ENCODE measurements around the gene MAGI1.

MAGI1 gene

DNA sequence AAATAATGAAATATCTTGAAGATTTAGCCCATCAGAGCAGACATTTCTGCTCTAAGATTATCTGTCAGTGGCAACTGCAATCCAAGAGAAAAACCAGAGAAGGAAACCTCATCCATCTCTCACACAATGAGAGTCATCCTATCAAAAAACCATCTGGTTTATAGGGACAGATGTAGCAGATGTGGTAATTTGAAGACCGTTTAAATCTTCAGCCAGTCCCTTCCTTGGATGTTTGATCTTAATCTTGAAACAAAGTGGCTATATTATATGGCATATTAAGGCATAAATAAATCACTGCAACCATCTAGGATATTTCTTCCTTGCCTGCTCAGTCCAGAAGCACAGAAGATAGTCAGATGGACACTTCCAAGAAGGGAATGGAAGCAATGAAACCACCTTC is 305.3 kb downstream of the MAGI1 start:
- TF ChIP-seq GATA3 (IDR thresholded peaks at IDR 0.05; ENCODE audit: low read depth, low read length) (no peak), GATA2 (IDR thresholded peaks at IDR 0.05; ENCODE audit: low read depth, low read length) (no peak)

GRCh38 chr3:65732051-65732935 is 306.4 kb downstream of the MAGI1 start:
- TF ChIP-seq GATA3 (IDR thresholded peaks at IDR 0.05; ENCODE audit: low read depth, low read length): no peak

DNA sequence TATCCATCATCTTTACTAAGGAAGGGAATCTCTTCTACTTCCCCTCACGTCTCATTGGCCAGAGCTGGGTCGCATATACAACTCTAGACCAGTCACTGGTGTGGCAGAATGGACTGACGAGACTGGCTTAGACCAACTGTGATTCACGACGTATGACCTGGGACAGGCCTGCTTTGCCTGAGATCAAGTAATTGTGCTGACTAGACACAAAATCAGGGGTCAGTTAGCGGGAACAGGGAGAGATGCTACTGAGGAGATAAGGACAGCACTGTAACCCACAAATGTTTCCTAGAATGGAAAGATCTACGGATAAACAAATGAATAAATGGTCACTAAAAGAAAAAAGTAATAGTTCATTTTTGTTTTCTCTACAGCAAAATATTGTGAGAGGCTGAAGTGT is 308.3 kb downstream of the MAGI1 start:
- TF ChIP-seq GATA2 (IDR thresholded peaks at IDR 0.05; ENCODE audit: low read depth, low read length) (no peak), GATA3 (IDR thresholded peaks at IDR 0.05; ENCODE audit: low read depth, low read length) (no peak)

DNA sequence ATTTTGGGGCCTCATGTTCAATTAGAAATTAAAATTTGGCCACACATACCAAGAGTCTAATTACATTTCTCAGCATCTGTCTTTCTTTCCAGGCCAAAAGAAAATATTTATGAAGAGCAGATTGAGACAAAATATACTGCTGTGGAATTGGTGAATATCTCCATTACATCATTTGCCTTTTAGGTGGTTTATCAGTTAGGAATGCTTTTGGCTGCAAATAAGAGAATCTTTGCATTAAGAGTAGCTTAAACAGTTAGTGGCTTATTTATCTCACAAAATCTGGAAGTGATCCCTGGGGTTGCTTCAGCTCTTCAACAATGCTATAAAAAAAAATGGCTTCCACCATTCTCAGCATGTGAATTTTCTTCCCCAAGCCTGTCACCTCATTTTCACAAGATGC is 308.7 kb downstream of the MAGI1 start:
- TF ChIP-seq GATA3 (IDR thresholded peaks at IDR 0.05; ENCODE audit: low read depth, low read length) (no peak), GATA2 (IDR thresholded peaks at IDR 0.05; ENCODE audit: low read depth, low read length) (no peak)

- no peak for TF ChIP-seq GATA2 (IDR thresholded peaks at IDR 0.05; ENCODE audit: low read depth, low read length)
- no peak for TF ChIP-seq GATA3 (IDR thresholded peaks at IDR 0.05; ENCODE audit: low read depth, low read length)
These were observed 309.2 kb downstream of the MAGI1 start for GRCh38 chr3:65729555-65729954.

GRCh38 chr3:65728138-65728537 is 310.6 kb downstream of the MAGI1 start:
- TF ChIP-seq GATA3 (IDR thresholded peaks at IDR 0.05; ENCODE audit: low read depth, low read length) (no peak), GATA2 (IDR thresholded peaks at IDR 0.05; ENCODE audit: low read depth, low read length) (no peak)

- TF ChIP-seq GATA3 (IDR thresholded peaks at IDR 0.05; ENCODE audit: low read depth, low read length) (no peak), GATA2 (IDR thresholded peaks at IDR 0.05; ENCODE audit: low read depth, low read length) (no peak)
These were observed 314.7 kb downstream of the MAGI1 start for GRCh38 chr3:65723985-65724384.

- TF ChIP-seq GATA3 (IDR thresholded peaks at IDR 0.05; ENCODE audit: low read depth, low read length) (no peak), GATA2 (IDR thresholded peaks at IDR 0.05; ENCODE audit: low read depth, low read length) (no peak)
These were observed 315.7 kb downstream of the MAGI1 start for GRCh38 chr3:65723011-65723410.

- TF ChIP-seq GATA2 (IDR thresholded peaks at IDR 0.05; ENCODE audit: low read depth, low read length): no peak
- TF ChIP-seq GATA3 (IDR thresholded peaks at IDR 0.05; ENCODE audit: low read depth, low read length): no peak
These were observed 317.6 kb downstream of the MAGI1 start for GRCh38 chr3:65720989-65721737.

GRCh38 chr3:65717676-65718346 is 320.9 kb downstream of the MAGI1 start:
- no peak for TF ChIP-seq GATA3 (IDR thresholded peaks at IDR 0.05; ENCODE audit: low read depth, low read length)

DNA sequence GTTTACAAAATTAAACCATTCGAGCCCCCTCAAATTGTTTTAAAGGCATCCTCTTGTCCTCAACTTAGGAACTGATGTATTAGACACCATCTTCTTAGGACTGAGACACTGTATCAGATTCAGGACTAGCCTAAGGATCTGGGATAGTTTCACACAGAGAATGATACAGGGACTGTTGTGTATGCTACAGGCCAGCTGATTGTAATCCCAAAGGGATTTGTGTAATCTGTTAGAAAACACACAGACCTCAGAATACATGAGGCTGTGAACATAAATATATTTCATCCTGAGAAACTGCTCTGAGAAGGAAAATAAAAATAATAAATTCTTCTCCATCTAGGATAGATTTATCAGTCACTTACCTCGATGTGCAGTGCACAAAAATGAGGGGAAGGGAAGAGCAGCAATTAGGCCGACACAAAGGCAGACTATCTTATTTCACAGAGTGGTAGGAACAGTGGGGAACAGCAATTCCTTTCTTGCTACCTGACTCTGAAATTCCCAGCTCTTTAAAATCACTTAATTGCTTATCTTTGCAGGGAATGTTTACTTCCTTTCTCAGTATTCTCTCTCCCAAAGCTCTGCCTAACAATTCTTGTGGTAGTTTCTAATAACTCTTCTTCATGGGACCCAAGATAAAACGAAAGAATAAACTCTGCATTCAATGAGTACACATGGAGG is 322.5 kb downstream of the MAGI1 start:
- TF ChIP-seq GATA3 (IDR thresholded peaks at IDR 0.05; ENCODE audit: low read depth, low read length) (no peak), GATA2 (IDR thresholded peaks at IDR 0.05; ENCODE audit: low read depth, low read length) (no peak)

DNA sequence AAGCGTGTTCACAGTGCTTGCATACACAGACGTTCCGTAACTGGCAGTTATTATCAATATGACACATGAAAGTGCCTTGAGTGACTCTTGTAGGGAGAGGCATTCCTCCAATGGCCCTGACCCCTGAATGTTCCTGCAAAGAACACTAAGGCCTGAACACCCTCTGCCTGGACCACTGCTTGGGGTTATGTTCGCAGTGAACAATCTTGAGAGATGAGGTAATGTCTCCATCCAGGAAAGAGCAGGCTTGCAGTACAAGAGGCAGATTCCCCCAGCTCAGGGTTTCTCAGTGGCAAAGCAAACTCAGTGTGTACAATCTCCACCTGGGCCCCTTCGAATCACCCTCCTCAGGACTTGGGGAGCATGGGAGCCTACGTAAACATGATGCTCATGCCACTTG is 324.6 kb downstream of the MAGI1 start:
- TF ChIP-seq GATA2 (IDR thresholded peaks at IDR 0.05; ENCODE audit: low read depth, low read length) (no peak), GATA3 (IDR thresholded peaks at IDR 0.05; ENCODE audit: low read depth, low read length) (no peak)

- TF ChIP-seq GATA2 (IDR thresholded peaks at IDR 0.05; ENCODE audit: low read depth, low read length): no peak
- no peak for TF ChIP-seq GATA3 (IDR thresholded peaks at IDR 0.05; ENCODE audit: low read depth, low read length)
These were observed 325.7 kb downstream of the MAGI1 start for GRCh38 chr3:65713016-65713415.

- TF ChIP-seq GATA2 (IDR thresholded peaks at IDR 0.05; ENCODE audit: low read depth, low read length) (no peak), GATA3 (IDR thresholded peaks at IDR 0.05; ENCODE audit: low read depth, low read length) (no peak)
These were observed 326.6 kb downstream of the MAGI1 start for GRCh38 chr3:65712140-65712539.

Measured in SH-SY5Y (cell line).